ENCODE results near the gene EBF3. TPM values are rescaled to one million over a fixed set of nuclear protein-coding genes. Genes with fewer than 3 reads are reported as not detected.

The EBF3 gene
- total and polyA plus RNA-seq, 9 of the 15 experiments (the other 6 are each of a cell fraction or from before 2014, with no cell fraction given) = not detected

DNA sequence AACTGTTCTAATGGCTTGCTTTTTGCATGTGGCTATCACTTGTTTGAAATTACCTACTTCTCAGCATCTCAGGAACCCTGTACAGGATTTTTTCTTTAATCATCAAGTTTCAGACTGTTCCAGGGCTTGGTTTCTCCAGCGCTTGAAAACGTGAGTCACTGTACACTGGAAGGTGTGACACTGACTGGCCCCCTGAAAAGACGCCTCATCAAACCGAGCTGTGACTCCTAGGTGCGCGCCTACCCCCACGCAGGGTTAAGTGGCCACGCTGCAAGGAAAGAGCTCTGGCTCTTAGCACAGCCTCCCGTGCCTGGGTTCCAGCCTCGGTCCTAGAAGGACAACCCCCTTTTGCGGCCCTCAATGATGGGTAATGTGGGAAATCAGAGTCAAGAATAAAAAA lies 81.0 kb downstream of the EBF3 start (continued):
- TF ChIP-seq, protein P1, sequence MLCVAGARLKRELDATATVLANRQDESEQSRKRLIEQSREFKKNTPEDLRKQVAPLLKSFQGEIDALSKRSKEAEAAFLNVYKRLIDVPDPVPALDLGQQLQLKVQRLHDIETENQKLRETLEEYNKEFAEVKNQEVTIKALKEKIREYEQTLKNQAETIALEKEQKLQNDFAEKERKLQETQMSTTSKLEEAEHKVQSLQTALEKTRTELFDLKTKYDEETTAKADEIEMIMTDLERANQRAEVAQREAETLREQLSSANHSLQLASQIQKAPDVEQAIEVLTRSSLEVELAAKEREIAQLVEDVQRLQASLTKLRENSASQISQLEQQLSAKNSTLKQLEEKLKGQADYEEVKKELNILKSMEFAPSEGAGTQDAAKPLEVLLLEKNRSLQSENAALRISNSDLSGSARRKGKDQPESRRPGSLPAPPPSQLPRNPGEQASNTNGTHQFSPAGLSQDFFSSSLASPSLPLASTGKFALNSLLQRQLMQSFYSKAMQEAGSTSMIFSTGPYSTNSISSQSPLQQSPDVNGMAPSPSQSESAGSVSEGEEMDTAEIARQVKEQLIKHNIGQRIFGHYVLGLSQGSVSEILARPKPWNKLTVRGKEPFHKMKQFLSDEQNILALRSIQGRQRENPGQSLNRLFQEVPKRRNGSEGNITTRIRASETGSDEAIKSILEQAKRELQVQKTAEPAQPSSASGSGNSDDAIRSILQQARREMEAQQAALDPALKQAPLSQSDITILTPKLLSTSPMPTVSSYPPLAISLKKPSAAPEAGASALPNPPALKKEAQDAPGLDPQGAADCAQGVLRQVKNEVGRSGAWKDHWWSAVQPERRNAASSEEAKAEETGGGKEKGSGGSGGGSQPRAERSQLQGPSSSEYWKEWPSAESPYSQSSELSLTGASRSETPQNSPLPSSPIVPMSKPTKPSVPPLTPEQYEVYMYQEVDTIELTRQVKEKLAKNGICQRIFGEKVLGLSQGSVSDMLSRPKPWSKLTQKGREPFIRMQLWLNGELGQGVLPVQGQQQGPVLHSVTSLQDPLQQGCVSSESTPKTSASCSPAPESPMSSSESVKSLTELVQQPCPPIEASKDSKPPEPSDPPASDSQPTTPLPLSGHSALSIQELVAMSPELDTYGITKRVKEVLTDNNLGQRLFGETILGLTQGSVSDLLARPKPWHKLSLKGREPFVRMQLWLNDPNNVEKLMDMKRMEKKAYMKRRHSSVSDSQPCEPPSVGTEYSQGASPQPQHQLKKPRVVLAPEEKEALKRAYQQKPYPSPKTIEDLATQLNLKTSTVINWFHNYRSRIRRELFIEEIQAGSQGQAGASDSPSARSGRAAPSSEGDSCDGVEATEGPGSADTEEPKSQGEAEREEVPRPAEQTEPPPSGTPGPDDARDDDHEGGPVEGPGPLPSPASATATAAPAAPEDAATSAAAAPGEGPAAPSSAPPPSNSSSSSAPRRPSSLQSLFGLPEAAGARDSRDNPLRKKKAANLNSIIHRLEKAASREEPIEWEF (CRISPR knock-in tag; IDR thresholded peaks at IDR 0.05) = no peak
- no peak for TF ChIP-seq IRF2 (CRISPR knock-in tag; IDR thresholded peaks at IDR 0.05)
- TF ChIP-seq MIER1 (IDR thresholded peaks at IDR 0.05; ENCODE audit: low read depth) = no peak
- TF ChIP-seq HIVEP1 (CRISPR knock-in tag; IDR thresholded peaks at IDR 0.05) = no peak
- no peak for TF ChIP-seq SRSF1 (IDR thresholded peaks at IDR 0.05; ENCODE audit: low read depth, low read length)
- TF ChIP-seq, protein P2, sequence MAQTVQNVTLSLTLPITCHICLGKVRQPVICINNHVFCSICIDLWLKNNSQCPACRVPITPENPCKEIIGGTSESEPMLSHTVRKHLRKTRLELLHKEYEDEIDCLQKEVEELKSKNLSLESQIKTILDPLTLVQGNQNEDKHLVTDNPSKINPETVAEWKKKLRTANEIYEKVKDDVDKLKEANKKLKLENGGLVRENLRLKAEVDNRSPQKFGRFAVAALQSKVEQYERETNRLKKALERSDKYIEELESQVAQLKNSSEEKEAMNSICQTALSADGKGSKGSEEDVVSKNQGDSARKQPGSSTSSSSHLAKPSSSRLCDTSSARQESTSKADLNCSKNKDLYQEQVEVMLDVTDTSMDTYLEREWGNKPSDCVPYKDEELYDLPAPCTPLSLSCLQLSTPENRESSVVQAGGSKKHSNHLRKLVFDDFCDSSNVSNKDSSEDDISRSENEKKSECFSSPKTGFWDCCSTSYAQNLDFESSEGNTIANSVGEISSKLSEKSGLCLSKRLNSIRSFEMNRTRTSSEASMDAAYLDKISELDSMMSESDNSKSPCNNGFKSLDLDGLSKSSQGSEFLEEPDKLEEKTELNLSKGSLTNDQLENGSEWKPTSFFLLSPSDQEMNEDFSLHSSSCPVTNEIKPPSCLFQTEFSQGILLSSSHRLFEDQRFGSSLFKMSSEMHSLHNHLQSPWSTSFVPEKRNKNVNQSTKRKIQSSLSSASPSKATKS (CRISPR knock-in tag; IDR thresholded peaks at IDR 0.05) = no peak
- TF ChIP-seq CBFA2T2 (conservative IDR thresholded peaks at IDR 0.05) = no peak
- no peak for TF ChIP-seq NUFIP1 (IDR thresholded peaks at IDR 0.05; ENCODE audit: partially characterized antibody)
- TF ChIP-seq NR4A1 (CRISPR knock-in tag; IDR thresholded peaks at IDR 0.05) = no peak
- TF ChIP-seq NR4A1 (tag; IDR thresholded peaks at IDR 0.05) = no peak
